Measurements from ENCODE around the gene DZIP3.
"Not testable (repeated sequence)": the region's sequence is repeated elsewhere in the genome, so short reads cannot be mapped to it uniquely, and the experiment has no call there.

Gene DZIP3

GRCh38 chr3:108590460-108590859 lies 938 bp downstream of the DZIP3 start:
- H3K4me3 ChIP-seq (ENCODE audit: low read depth, low read length): peak overlapping the region; percentile 83

GRCh38 chr3:108595321-108595720 lies 5.8 kb downstream of the DZIP3 start:
- no peak overlapping the region for H3K4me3 ChIP-seq (ENCODE audit: low read depth, low read length)
- no peak for DNase-seq (ENCODE audit: low read depth)

More at GRCh38 chr3:108590460-108590859, 938 bp downstream of the DZIP3 start:
- no peak for DNase-seq (ENCODE audit: low read depth)

- no peak overlapping the region for H3K4me3 ChIP-seq (ENCODE audit: low read depth, low read length)
- DNase-seq (ENCODE audit: low read depth): no peak
These were observed 8.9 kb downstream of the DZIP3 start for GRCh38 chr3:108598375-108598774.

GRCh38 chr3:108599677-108600409 lies 10.3 kb downstream of the DZIP3 start:
- DNase-seq (ENCODE audit: low read depth): no peak
- H3K4me3 ChIP-seq (ENCODE audit: low read depth, low read length): no peak overlapping the region

- DNase-seq (ENCODE audit: low read depth): no peak
- H3K4me3 ChIP-seq (ENCODE audit: low read depth, low read length): no peak overlapping the region
These were observed 12.9 kb downstream of the DZIP3 start for GRCh38 chr3:108602249-108602934.

GRCh38 chr3:108602935-108603294 lies 13.4 kb downstream of the DZIP3 start:
- no peak for DNase-seq (ENCODE audit: low read depth)
- H3K4me3 ChIP-seq (ENCODE audit: low read depth, low read length): no peak overlapping the region

- H3K4me3 ChIP-seq (ENCODE audit: low read depth, low read length): no peak overlapping the region
- no peak for DNase-seq (ENCODE audit: low read depth)
These were observed 14.2 kb downstream of the DZIP3 start for GRCh38 chr3:108603691-108604090.

- no peak overlapping the region for H3K4me3 ChIP-seq (ENCODE audit: low read depth, low read length)
- DNase-seq (ENCODE audit: low read depth): no peak
These were observed 15.5 kb downstream of the DZIP3 start for GRCh38 chr3:108605028-108605427.

- DNase-seq (ENCODE audit: low read depth): no peak
- no peak overlapping the region for H3K4me3 ChIP-seq (ENCODE audit: low read depth, low read length)
These were observed 16.0 kb downstream of the DZIP3 start for GRCh38 chr3:108605491-108605890.

GRCh38 chr3:108608750-108609149 lies 19.2 kb downstream of the DZIP3 start:
- no peak overlapping the region for H3K4me3 ChIP-seq (ENCODE audit: low read depth, low read length)
- DNase-seq (ENCODE audit: low read depth): no peak

- no peak overlapping the region for H3K4me3 ChIP-seq (ENCODE audit: low read depth, low read length)
- DNase-seq (ENCODE audit: low read depth): no peak
These were observed 21.1 kb downstream of the DZIP3 start for GRCh38 chr3:108610651-108611050.

- not testable (repeated sequence) for H3K4me3 ChIP-seq (ENCODE audit: low read depth, low read length); DNase-seq (ENCODE audit: low read depth)
These were observed 26.6 kb downstream of the DZIP3 start for GRCh38 chr3:108616090-108616489.

GRCh38 chr3:108620250-108620649 lies 30.7 kb downstream of the DZIP3 start:
- no peak overlapping the region for H3K4me3 ChIP-seq (ENCODE audit: low read depth, low read length)
- DNase-seq (ENCODE audit: low read depth): no peak

- no peak for DNase-seq (ENCODE audit: low read depth)
- no peak overlapping the region for H3K4me3 ChIP-seq (ENCODE audit: low read depth, low read length)
These were observed 34.0 kb downstream of the DZIP3 start for GRCh38 chr3:108623504-108623903.

GRCh38 chr3:108629974-108630373 lies 40.5 kb downstream of the DZIP3 start:
- DNase-seq (ENCODE audit: low read depth): no peak
- no peak overlapping the region for H3K4me3 ChIP-seq (ENCODE audit: low read depth, low read length)

GRCh38 chr3:108642526-108642925 lies 53.0 kb downstream of the DZIP3 start:
- DNase-seq (ENCODE audit: low read depth): no peak
- H3K4me3 ChIP-seq (ENCODE audit: low read depth, low read length): no peak overlapping the region

- no peak for DNase-seq (ENCODE audit: low read depth)
These were observed 55.8 kb downstream of the DZIP3 start for GRCh38 chr3:108645364-108645763.

GRCh38 chr3:108655664-108656063 lies 66.1 kb downstream of the DZIP3 start:
- DNase-seq (ENCODE audit: low read depth); H3K4me3 ChIP-seq (ENCODE audit: low read depth, low read length): not testable (repeated sequence)

More at GRCh38 chr3:108645364-108645763, 55.8 kb downstream of the DZIP3 start:
- H3K4me3 ChIP-seq (ENCODE audit: low read depth, low read length): no peak overlapping the region

GRCh38 chr3:108661699-108662098 lies 72.2 kb downstream of the DZIP3 start:
- no peak overlapping the region for H3K4me3 ChIP-seq (ENCODE audit: low read depth, low read length)
- DNase-seq (ENCODE audit: low read depth): no peak

- H3K4me3 ChIP-seq (ENCODE audit: low read depth, low read length): no peak overlapping the region
These were observed 72.7 kb downstream of the DZIP3 start for GRCh38 chr3:108662142-108662738.

GRCh38 chr3:108664266-108664665 lies 74.7 kb downstream of the DZIP3 start:
- no peak for DNase-seq (ENCODE audit: low read depth)
- no peak overlapping the region for H3K4me3 ChIP-seq (ENCODE audit: low read depth, low read length)

More at GRCh38 chr3:108662142-108662738, 72.7 kb downstream of the DZIP3 start:
- peak; percentile 44 for DNase-seq (ENCODE audit: low read depth)
